GM21515 (cell line): ENCODE results near the gene MYBPH.

Experiments used
- ATAC-seq: cut with Tn5 transposase; IDR thresholded peaks from one replicate; pipeline ENCODE4 v1.9.1; 2021; ENCODE audit not compliant: unreplicated experiment

The MYBPH gene

GRCh38 chr1:203131548-203132200 is 44.0 kb downstream of the MYBPH start:
- ATAC-seq, result no peak

GRCh38 chr1:203130358-203130985 is 45.2 kb downstream of the MYBPH start:
- no peak for ATAC-seq

- ATAC-seq, result no peak
Measured at GRCh38 chr1:203129501-203130231, 46.0 kb downstream of the MYBPH start.

- ATAC-seq, result no peak
Measured at GRCh38 chr1:203128716-203129500, 46.7 kb downstream of the MYBPH start.

GRCh38 chr1:203128431-203128715 is 47.3 kb downstream of the MYBPH start:
- no peak for ATAC-seq

- no peak for ATAC-seq
Measured at GRCh38 chr1:203127666-203128430, 47.8 kb downstream of the MYBPH start, which contains the start of gene ADORA1. TSS of gene ADORA1 (plus strand) at chr1:203127726. CDS start at chr1:203128842, 1,116 bp downstream.

- no peak for ATAC-seq
Measured at GRCh38 chr1:203126866-203127665, 48.6 kb downstream of the MYBPH start.

- no peak for ATAC-seq
Measured at GRCh38 chr1:203126151-203126865, 49.3 kb downstream of the MYBPH start.

GRCh38 chr1:203124546-203125317 is 50.9 kb downstream of the MYBPH start:
- ATAC-seq, result no peak

- no peak for ATAC-seq
Measured at GRCh38 chr1:203124011-203124410, 51.6 kb downstream of the MYBPH start.

- ATAC-seq, result no peak
Measured at GRCh38 chr1:203122159-203122558, 53.5 kb downstream of the MYBPH start.

GRCh38 chr1:203121186-203122015 is 54.2 kb downstream of the MYBPH start:
- no peak for ATAC-seq

- no peak for ATAC-seq
Measured at GRCh38 chr1:203120325-203121153, 55.1 kb downstream of the MYBPH start.
